HG03469 (cell line): ENCODE data around the gene ENOX1.
"Not testable (repeated sequence)": the region's sequence is repeated elsewhere in the genome, so short reads cannot be mapped to it uniquely, and the experiment has no call there.

Source experiments
- ATAC-seq: cut with Tn5 transposase; IDR thresholded peaks from one replicate; pipeline ENCODE4 v1.9.1; 2021; ENCODE audit warnings: mild to moderate bottlenecking, moderate library complexity, moderate number of reproducible peaks; ENCODE audit not compliant: unreplicated experiment

The ENOX1 gene

GRCh38 chr13:43363156-43363953 is 423.4 kb downstream of the ENOX1 start:
- ATAC-seq: no peak

DNA sequence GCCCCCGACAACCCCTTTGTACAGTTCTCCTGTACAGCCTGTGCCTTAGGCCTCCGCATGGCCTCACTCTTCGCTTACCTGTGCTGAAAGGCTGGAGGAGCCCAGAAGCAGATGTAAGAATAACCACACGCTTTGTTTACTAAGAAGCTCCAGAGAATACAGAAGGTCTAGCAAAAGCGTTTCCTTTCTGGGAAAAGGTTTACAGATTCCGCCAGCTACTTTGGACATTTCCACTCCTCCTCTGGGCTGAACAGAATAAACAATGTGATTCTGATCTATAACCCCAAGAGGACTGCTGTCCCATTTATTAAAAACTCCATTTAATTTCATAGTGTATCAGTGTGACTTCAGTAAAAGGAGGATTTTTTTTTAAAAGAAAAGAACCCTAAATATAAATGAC is 424.2 kb downstream of the ENOX1 start:
- no peak for ATAC-seq

DNA sequence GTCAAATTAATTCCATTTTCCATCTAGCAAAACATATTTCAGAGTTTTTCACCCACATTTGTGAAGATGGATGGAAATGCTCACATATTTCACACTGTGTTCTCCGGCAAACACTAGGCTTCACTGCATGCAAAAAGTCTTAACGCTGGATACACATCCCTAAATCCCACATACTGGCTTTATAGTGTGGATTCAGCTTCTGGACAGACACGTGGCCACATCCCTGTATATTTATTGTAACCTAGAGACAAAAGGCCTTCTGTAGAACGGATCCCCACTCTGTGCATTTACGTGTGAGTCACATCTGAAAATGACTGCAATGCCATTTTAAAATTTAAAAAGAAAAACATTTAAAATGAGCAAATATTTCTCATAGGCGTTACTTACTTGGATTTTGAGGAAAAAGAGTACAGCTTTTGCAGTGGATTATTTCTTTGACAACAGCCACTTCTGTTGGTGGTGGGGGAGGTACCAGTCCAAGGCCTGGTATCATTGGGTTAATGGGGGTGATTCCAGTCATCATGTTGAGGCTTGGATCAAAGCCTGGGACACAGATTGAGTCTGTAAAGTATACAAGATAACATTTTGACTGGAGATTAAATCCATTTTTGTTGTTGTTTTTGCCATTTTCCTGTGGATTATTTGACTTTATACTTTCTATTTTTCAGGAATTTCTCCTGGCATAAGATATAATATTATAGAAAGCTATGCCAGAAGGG is 425.7 kb downstream of the ENOX1 start:
- no peak for ATAC-seq

- no peak for ATAC-seq
These were observed 426.6 kb downstream of the ENOX1 start for GRCh38 chr13:43360171-43360570.

GRCh38 chr13:43359536-43359935 is 427.2 kb downstream of the ENOX1 start:
- ATAC-seq: no peak

DNA sequence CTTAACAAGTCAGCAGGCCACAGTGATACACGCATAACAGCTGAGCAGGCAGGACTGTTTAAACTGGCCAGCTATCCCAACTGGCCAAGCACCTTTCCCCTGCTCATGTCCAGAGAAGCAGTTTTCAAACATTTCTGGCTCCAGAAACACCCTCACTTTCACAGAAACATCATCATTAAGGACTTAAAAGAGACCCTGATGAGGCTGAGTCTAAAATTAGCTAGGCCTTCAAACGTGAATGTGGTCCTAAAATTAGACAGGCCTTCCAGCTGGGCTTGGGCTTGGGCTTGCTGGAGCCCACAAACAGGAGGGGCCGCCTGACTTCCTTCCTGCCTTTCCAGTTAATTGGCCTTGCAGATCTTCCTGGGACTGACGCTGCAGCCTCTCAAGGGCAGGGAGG is 429.2 kb downstream of the ENOX1 start:
- no peak for ATAC-seq

DNA sequence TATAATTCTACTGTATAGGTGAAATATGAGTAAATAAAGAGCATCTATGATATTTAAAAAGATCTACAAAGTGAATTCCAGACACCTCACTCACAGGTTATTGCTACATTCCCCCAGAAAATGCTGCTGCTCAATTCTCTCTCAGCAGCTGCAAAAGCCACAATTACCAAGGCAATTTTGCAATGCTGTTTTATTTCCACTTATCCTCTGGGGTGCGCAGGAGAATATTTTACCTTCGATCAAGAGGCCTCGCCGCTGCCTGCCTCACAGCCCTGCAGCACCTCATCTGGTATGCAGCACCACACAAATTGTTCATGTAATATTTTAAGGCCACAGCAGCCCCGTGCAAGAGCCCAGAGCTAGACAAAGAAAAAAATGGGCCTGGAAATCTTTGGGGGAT is 430.2 kb downstream of the ENOX1 start:
- no peak for ATAC-seq

GRCh38 chr13:43355774-43356173 is 431.0 kb downstream of the ENOX1 start:
- ATAC-seq: no peak

DNA sequence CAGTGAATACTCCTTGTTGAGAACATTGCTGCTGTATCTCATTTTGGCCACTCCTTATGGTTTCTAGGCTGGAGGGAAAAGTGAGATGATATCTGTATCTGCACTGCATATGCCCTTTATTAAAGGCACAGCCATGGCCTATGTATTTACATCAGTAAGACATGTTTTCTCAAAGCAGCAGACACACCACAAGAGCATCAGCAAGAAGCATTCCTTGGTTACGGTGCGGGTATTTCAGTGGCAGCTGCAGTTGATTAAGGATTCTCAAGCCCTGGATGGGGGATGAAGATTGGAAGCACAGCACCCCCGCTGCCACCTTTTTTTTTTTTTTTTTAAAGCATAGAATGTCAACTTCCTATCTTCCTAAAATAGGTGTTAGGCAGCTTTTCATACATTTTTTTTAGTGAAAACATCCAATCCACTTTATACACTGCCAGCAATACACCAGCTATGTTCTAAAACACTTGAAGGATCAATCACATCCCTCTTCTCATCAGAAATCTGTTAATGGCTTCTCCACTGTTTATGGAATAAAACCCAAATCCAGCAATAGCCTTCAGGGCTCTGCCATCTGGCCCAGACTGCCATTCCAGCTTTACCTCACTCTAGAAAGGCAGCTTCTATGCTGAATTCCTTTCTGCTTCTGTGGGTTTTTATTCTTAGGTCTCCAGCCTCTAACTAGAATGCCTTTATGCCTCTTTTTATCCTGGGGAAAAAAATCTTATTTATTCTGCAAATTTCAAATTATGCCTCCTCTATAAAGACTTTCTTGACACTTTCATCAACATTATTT is 432.4 kb downstream of the ENOX1 start:
- ATAC-seq: no peak

DNA sequence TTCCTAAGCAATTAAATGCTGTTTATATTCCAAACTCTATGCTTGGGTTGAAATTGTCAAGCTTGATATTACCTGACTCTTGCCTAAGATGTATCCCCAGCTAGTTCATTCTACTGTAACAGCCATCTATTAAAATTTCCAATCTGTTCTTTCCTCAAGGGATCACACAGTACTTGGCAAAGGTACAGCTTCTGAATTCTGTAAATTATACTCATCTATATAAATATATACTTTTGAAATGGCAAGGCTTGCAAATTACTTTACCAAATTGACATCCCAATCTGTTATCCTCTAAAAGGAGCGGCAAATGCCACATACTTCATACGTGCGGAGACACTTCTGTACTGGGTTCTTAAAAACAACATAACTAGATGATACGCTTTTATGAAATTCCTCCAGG is 433.1 kb downstream of the ENOX1 start:
- no peak for ATAC-seq

DNA sequence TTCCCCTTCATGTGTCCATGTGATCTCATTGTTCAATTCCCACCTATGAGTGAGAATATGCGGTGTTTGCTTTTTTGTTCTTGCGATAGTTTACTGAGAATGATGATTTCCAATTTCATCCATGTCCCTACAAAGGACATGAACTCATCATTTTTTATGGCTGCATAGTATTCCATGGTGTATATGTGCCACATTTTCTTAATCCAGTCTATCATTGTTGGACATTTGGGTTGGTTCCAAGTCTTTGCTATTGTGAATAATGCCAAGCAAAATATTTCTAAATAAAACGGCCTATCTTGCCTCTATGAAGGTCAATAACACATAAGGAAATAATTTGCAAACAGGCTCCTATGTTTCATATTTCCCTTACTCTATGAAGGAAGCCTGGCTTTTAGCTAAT is 435.2 kb downstream of the ENOX1 start:
- not testable (repeated sequence) for ATAC-seq

- no peak for ATAC-seq
These were observed 438.4 kb downstream of the ENOX1 start for GRCh38 chr13:43348397-43348796.

- ATAC-seq: no peak
These were observed 438.9 kb downstream of the ENOX1 start for GRCh38 chr13:43347877-43348276.

- ATAC-seq: no peak
These were observed 440.3 kb downstream of the ENOX1 start for GRCh38 chr13:43346427-43346826.

DNA sequence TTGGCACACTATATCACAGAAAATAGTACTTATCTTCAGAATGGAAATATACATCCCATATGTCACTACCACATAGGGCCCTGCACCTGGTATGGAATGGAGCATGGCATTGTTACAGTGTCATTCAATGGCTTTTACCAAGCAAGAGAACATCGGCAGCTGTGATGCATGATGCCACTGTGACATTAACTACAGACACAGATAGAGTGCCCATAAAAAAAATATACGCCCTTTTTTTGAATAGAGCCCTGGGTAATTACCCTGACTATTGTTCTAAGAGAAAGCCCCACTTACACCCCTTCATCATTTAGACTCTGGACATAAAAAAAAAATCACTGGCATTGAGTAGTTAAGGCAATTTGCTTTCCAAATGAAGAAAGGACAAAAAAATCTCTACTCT is 443.1 kb downstream of the ENOX1 start:
- ATAC-seq: no peak

DNA sequence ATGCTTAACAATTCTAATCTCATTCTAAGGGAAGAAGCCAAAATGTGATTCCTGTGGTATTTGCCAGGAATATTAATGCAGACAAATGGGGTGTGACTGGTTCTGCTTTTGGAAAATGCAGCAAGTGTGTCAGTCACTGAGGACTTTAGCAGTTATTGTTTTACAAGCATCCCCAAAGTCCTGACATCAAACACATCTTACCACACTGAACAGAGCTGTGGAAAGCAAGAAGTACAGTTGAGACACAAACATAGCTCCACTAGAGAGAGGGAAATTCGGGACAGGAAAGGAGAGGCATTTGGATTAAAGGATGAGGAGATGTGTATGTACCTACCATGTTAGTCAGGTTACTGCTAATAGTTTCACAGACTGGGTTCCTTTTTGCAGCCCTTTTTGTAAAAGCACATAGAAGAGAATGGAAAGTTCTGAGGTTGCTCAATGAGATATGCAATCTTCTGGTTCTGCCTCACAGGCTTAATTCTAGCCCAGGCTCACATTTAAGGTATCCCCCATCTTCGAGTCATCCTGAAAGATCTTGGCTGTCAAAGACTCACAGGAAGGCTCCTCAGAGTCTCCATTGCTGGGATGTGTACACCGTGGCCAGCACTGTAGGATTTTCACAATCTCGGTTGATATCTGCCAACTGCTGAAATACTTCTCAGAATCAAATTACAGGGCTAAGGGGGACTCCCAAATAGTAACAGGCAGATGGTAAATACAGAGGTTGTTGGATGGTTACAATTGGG is 446.8 kb downstream of the ENOX1 start:
- ATAC-seq: no peak

DNA sequence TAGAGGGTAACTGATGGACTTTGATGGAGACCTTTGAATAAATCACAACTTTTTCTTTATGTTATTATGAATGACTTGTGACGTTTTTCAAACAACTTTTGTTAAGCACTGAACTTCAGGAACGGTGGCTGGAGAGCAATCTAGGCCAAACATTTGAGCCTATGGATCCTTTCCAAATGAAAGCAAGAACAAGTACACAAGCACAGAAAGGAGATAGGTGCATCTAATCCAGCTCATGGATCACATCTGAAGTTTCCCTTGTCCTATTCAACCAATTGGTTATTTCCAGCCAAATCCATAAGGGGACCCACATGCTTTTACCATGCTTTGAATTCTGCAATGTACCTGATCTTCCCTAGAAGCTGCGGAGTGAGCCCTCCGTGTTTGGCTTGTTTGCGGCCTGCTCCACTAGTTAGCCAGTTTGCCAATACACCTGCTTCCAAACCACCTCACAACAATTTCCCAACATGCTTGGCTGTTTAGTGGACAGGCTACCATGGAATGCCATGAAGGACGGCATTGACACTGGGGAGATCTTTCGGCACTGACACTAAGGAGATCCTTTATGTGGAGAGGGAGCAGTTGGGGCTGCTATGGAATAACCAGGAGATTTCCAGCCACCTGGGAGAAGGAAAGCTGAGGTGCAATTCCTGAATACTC is 447.5 kb downstream of the ENOX1 start:
- no peak for ATAC-seq

DNA sequence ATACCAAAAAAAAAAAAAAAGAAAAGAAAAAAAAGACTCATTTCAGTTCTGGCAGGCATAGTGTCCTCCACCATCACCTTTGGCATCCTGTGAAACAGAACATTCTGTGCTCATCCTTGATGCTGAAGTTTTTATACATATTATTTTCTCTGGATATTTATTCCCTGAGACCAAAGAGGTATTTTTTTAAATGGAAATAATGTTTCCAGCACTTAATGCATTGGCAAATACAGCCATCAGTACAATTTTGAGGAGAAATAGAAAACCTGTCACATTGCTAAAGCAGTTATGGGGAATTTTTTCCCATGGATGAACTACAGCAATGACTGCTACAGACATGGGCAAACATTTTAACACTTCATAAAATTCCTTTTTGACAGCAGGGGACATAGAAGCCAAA is 451.0 kb downstream of the ENOX1 start:
- ATAC-seq: no peak

DNA sequence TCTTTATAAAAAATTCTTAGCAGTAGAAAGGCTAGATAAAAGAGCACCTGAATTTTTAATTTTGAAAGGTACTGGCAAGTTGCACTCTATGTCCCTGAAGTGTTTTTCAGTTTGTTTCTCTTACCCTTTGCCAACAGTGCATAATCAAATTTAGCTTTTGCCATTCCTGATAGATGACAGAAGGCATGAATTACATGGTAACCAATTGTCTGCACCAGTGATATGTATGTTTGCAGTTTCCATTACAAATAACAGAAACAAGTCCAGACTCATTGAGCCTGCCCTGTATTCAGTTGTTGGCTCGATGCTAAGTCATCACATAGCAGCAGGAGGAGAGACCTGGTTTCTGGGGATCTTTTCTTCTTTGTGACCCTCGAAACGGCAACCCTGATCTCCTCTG is 453.6 kb downstream of the ENOX1 start:
- ATAC-seq: no peak

DNA sequence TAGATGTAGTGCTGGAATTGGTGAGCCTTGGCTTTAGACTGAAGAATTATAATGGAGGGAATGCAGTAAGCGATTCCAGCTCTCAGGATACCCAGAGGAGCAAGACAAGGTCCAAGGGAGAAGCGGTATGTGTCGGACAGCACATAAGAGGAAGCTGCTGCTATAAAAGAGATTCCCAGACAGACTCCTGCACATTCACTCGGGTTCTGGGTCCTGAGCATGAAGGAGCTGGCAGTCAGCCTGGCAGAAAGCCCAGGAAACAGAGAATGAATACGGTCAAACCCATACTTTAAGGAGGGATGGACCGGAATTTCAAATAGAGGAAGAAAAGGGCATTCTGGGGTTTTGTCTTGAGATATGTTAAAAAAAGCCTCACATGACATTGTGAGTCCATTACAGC is 455.1 kb downstream of the ENOX1 start:
- ATAC-seq: no peak
